ENCODE data around the gene LILRB2.

Gene LILRB2

DNA sequence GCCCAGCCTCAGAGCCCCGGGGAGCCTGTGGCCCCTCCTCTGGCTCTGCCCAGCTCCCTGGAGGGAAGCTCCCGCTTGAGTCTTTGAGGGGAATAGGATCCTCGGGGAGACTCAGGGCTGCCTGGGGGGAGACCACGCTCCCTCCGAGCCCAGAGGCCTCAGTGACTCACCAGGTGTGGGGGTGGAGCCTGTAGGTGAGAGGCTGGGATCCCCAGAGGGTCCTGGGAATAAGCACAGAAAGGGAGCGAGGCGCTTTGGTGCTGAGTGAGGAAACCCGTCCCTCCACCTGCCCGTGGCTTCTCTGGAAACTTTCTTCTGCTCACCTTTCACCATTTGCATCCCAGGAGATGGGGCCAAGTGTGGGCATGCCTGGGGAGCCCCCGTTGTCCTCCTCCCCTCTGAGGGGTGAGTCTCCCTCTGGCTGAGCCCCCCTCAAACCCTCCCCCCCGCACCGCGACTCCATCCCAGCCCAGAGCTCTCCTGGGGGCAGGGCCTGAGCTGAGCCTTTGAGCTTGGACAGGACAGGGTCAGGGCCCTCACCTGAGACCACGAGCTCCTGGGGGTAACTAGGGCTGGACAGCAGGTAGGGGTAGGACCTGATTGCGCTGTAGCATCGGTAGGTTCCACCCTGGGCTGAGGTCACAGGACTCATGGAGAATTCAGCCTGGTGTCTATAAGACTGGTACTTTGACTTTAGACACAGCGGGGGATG, 26.6 kb downstream of the LILRB2 start:
- TF ChIP-seq, protein P1, sequence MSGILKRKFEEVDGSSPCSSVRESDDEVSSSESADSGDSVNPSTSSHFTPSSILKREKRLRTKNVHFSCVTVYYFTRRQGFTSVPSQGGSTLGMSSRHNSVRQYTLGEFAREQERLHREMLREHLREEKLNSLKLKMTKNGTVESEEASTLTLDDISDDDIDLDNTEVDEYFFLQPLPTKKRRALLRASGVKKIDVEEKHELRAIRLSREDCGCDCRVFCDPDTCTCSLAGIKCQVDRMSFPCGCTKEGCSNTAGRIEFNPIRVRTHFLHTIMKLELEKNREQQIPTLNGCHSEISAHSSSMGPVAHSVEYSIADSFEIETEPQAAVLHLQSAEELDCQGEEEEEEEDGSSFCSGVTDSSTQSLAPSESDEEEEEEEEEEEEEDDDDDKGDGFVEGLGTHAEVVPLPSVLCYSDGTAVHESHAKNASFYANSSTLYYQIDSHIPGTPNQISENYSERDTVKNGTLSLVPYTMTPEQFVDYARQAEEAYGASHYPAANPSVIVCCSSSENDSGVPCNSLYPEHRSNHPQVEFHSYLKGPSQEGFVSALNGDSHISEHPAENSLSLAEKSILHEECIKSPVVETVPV (CRISPR knock-in tag; IDR thresholded peaks at IDR 0.05) = no peak
- TF ChIP-seq RARB (CRISPR knock-in tag; IDR thresholded peaks at IDR 0.05) (no peak), BACH2 (CRISPR knock-in tag; IDR thresholded peaks at IDR 0.05; ENCODE audit: borderline replicate concordance) (no peak), POU6F1 (CRISPR knock-in tag; IDR thresholded peaks at IDR 0.05; ENCODE audit: borderline replicate concordance, low read depth) (no peak), ZNF8 (CRISPR knock-in tag; IDR thresholded peaks at IDR 0.05) (no peak), TOX (CRISPR knock-in tag; IDR thresholded peaks at IDR 0.05; ENCODE audit: borderline replicate concordance) (no peak), CREB5 (CRISPR knock-in tag; IDR thresholded peaks at IDR 0.05; ENCODE audit: low read depth) (no peak), ARNTL (CRISPR knock-in tag; IDR thresholded peaks at IDR 0.05; ENCODE audit: borderline replicate concordance, low read depth) (no peak), TCF4 (CRISPR knock-in tag; IDR thresholded peaks at IDR 0.05; ENCODE audit: borderline replicate concordance) (no peak), CSDC2 (CRISPR knock-in tag; IDR thresholded peaks at IDR 0.05) (no peak), ZNF565 (CRISPR knock-in tag; conservative IDR thresholded peaks at IDR 0.05; ENCODE audit: low read depth) (no peak)
- no peak for ATAC-seq

GRCh38 chr19:54253331-54254194, 27.3 kb downstream of the LILRB2 start:
- no peak for ATAC-seq

More at GRCh38 chr19:54253331-54254194, 27.3 kb downstream of the LILRB2 start:
- TF ChIP-seq ZFP3 (CRISPR knock-in tag; IDR thresholded peaks at IDR 0.05) (no peak), OSR1 (CRISPR knock-in tag; IDR thresholded peaks at IDR 0.05) (no peak), ZNF8 (CRISPR knock-in tag; IDR thresholded peaks at IDR 0.05) (no peak), ZC3H10 (CRISPR knock-in tag; IDR thresholded peaks at IDR 0.05) (no peak), ESRRG (CRISPR knock-in tag; IDR thresholded peaks at IDR 0.05) (no peak), ZNF565 (CRISPR knock-in tag; conservative IDR thresholded peaks at IDR 0.05; ENCODE audit: low read depth) (no peak), ZFP30 (CRISPR knock-in tag; IDR thresholded peaks at IDR 0.05) (no peak), BACH2 (CRISPR knock-in tag; IDR thresholded peaks at IDR 0.05; ENCODE audit: borderline replicate concordance) (no peak), POU6F1 (CRISPR knock-in tag; IDR thresholded peaks at IDR 0.05; ENCODE audit: borderline replicate concordance, low read depth) (no peak), PATZ1 (CRISPR knock-in tag; IDR thresholded peaks at IDR 0.05; ENCODE audit: borderline replicate concordance) (no peak), TCF4 (CRISPR knock-in tag; IDR thresholded peaks at IDR 0.05; ENCODE audit: borderline replicate concordance) (no peak), PPARA (CRISPR knock-in tag; IDR thresholded peaks at IDR 0.05; ENCODE audit: borderline replicate concordance) (no peak), SNAI2 (CRISPR knock-in tag; IDR thresholded peaks at IDR 0.05) (no peak), RARB (CRISPR knock-in tag; IDR thresholded peaks at IDR 0.05) (no peak), CREB5 (CRISPR knock-in tag; IDR thresholded peaks at IDR 0.05; ENCODE audit: low read depth) (no peak), CSDC2 (CRISPR knock-in tag; IDR thresholded peaks at IDR 0.05) (no peak), ZNF70 (CRISPR knock-in tag; IDR thresholded peaks at IDR 0.05) (no peak)
